ENCODE data around the gene AAR2. TPM values are rescaled to one million over a fixed set of nuclear protein-coding genes. Genes with fewer than 3 reads are reported as not detected.

AAR2 gene
- 25.4 and 28.1 TPM in 2 replicates for polyA plus RNA-seq
- polyA minus RNA-seq = 35.1 and 36.3 TPM in 2 replicates

- Histone ChIP-seq H3K9me3 (ENCODE audit: low read length) (no peaks in the 10 kb centered on the region), H3K9me2 (ENCODE audit: insufficient read depth, low read length) (no peaks in the 10 kb centered on the region), H3K27ac (ENCODE audit: low read length) (peak within 1 kb of the TSS; percentile 89), H4K20me1 (ENCODE audit: insufficient read depth) (no peaks in the 10 kb centered on the region), H3K4me2 (ENCODE audit: low read length) (peak within 1 kb of the TSS; percentile 56), H3K9ac (ENCODE audit: low read length) (peak within 1 kb of the TSS; percentile 76), H3K36me3 (ENCODE audit: insufficient read depth, low read length) (no peaks in the 10 kb centered on the region), H3K79me2 (replicated peaks; ENCODE audit: insufficient read depth, low read length) (peaks cover 28% of the 10 kb centered on the region), H2AFZ (ENCODE audit: low read depth, low read length) (peak within 1 kb of the TSS; percentile 96), H3F3A (ENCODE audit: insufficient read depth, low read length, poor library complexity, severe bottlenecking) (no peaks in the 10 kb centered on the region), H3K4me3 (ENCODE audit: low read length) (peak within 1 kb of the TSS; percentile 72), H3K27me3 (ENCODE audit: insufficient read depth, low read depth, low read length) (no peaks in the 10 kb centered on the region)
- peak; percentile 44 for TF ChIP-seq RAD21 (conservative IDR thresholded peaks at IDR 0.05)
- TF ChIP-seq MXI1 (conservative IDR thresholded peaks at IDR 0.05; ENCODE audit: poor library complexity, severe bottlenecking) = peak; percentile 86
- peak; percentile 91 for TF ChIP-seq TAF1 (IDR thresholded peaks at IDR 0.05; ENCODE audit: low read depth)
- peak; percentile 69 for TF ChIP-seq REST (IDR thresholded peaks at IDR 0.05; ENCODE audit: borderline replicate concordance)
- peak; percentile 78 for TF ChIP-seq POLR2AphosphoS5 (IDR thresholded peaks at IDR 0.05)
- TF ChIP-seq EP300 (conservative IDR thresholded peaks at IDR 0.05; ENCODE audit: poor library complexity, severe bottlenecking) = peak; percentile 43
- TF ChIP-seq SMC3 (conservative IDR thresholded peaks at IDR 0.05; ENCODE audit: poor library complexity) = peak; percentile 52
- no peak for TF ChIP-seq CTCF (IDR thresholded peaks at IDR 0.05; ENCODE audit: poor library complexity, severe bottlenecking)
- no peak for TF ChIP-seq EZH2 (IDR thresholded peaks at IDR 0.05; ENCODE audit: borderline replicate concordance, insufficient read depth, low read length, poor library complexity, severe bottlenecking)
Observed at GRCh38 chr20:36235892-36236785, at the start of gene AAR2. TSS of gene AAR2 (plus strand) at chr20:36236478. CDS start at chr20:36239869, 3,391 bp downstream.

GRCh38 chr20:36193977-36194712 lies 42.1 kb upstream of the AAR2 start:
- Histone ChIP-seq H3K4me2 (ENCODE audit: low read length) (no peak overlapping the region), H3K9me3 (ENCODE audit: low read length) (no peaks in the 10 kb centered on the region), H3K9ac (ENCODE audit: low read length) (no peak overlapping the region), H4K20me1 (ENCODE audit: insufficient read depth) (no peaks in the 10 kb centered on the region), H3K79me2 (replicated peaks; ENCODE audit: insufficient read depth, low read length) (no peaks in the 10 kb centered on the region), H2AFZ (ENCODE audit: low read depth, low read length) (no peak overlapping the region), H3K27me3 (ENCODE audit: insufficient read depth, low read depth, low read length) (no peaks in the 10 kb centered on the region), H3F3A (ENCODE audit: insufficient read depth, low read length, poor library complexity, severe bottlenecking) (no peaks in the 10 kb centered on the region), H3K27ac (ENCODE audit: low read length) (no peak overlapping the region), H3K36me3 (ENCODE audit: insufficient read depth, low read length) (peaks cover 20% of the 10 kb centered on the region), H3K4me3 (ENCODE audit: low read length) (no peak overlapping the region), H3K9me2 (ENCODE audit: insufficient read depth, low read length) (no peaks in the 10 kb centered on the region)
- TF ChIP-seq CTCF (IDR thresholded peaks at IDR 0.05; ENCODE audit: poor library complexity, severe bottlenecking) (no peak), RAD21 (conservative IDR thresholded peaks at IDR 0.05) (no peak), EP300 (conservative IDR thresholded peaks at IDR 0.05; ENCODE audit: poor library complexity, severe bottlenecking) (no peak), TAF1 (IDR thresholded peaks at IDR 0.05; ENCODE audit: low read depth) (no peak), POLR2AphosphoS5 (IDR thresholded peaks at IDR 0.05) (no peak), MXI1 (conservative IDR thresholded peaks at IDR 0.05; ENCODE audit: poor library complexity, severe bottlenecking) (no peak), REST (IDR thresholded peaks at IDR 0.05; ENCODE audit: borderline replicate concordance) (no peak), SMC3 (conservative IDR thresholded peaks at IDR 0.05; ENCODE audit: poor library complexity) (no peak), EZH2 (IDR thresholded peaks at IDR 0.05; ENCODE audit: borderline replicate concordance, insufficient read depth, low read length, poor library complexity, severe bottlenecking) (no peak)

Measured in neural cell (in vitro differentiated cells).